Dermis microvascular lymphatic vessel endothelial cell (primary cell): ENCODE measurements around the gene PRR7. TPM values are rescaled to one million over a fixed set of nuclear protein-coding genes. Genes with fewer than 3 reads are reported as not detected.
"Not testable (repeated sequence)": the region's sequence is repeated elsewhere in the genome, so short reads cannot be mapped to it uniquely, and the experiment has no call there.

Experiments
- DNase-seq, 2 donors: peaks; one replicate each; pipeline versions ENCODE4 v3.0.0 to v3.0.0-alpha.2; 2010; ENCODE audit warnings: low read depth in 2 of 2
- total RNA-seq: library from RNA; depleted of rRNA; stranded (reverse); fragments of >200 nt; gene quantifications from 2 replicates; pipeline ENCODE4 v1.2.1, GENCODE V29; 2014

PRR7 gene
- 2.1 and 2.2 TPM in 2 replicates for total RNA-seq

- DNase-seq, result peak; percentile 28 to 72
Measured at GRCh38 chr5:177446200-177447065, at the start of gene PRR7. Gene PRR7 (plus strand): TSS chr5:177446814. CDS start chr5:177455068, 8,254 bp downstream.

GRCh38 chr5:177397875-177398390, 48.7 kb upstream of the PRR7 start:
- DNase-seq, result no peak

GRCh38 chr5:177399997-177400868, 46.4 kb upstream of the PRR7 start, which contains the start of gene PFN3:
Gene PFN3 (minus strand): TSS chr5:177400661. CDS start chr5:177400576, 85 bp downstream.
- peak; percentile 16 to 56 for DNase-seq

DNA sequence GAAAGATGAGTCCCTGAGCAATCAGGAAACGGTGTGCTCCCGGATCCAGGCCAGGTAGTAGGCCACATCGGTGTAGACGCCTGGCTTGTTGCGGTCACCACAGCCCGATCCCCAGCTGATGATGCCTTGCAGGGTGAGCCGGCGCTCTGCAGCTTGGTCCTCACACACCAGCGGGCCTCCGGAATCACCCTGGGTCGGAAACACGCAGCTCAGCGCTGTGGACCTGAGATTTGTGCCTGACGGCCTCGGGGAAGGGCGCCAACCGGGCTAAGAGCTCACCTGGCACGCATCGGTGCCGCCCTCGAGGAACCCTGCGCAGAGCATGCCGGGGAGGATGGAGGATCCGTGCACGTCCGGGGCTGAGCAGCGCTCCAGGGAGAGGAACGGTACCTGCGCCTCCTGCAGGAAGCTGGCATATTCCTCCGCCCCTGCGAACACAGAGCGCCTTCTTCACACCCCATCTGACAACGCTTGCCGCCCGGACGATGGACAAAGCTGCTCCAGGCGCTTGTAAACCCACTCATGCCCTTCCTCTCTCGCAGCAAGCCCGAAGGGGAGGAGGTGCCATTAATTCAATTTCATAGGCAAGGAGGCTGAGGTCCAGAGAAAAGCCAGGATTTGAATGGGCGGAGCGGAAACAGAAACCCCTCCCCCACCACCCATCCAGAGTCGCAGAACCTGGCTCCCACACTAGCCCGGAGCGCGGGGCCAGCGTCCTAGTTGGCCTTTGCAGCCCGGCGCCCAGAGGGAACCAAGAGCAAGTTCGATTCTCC, 44.2 kb upstream of the PRR7 start:
- peak in 1 of 2 donors; percentile 32 for DNase-seq

GRCh38 chr5:177403102-177403791, 43.4 kb upstream of the PRR7 start:
- no peak for DNase-seq

DNA sequence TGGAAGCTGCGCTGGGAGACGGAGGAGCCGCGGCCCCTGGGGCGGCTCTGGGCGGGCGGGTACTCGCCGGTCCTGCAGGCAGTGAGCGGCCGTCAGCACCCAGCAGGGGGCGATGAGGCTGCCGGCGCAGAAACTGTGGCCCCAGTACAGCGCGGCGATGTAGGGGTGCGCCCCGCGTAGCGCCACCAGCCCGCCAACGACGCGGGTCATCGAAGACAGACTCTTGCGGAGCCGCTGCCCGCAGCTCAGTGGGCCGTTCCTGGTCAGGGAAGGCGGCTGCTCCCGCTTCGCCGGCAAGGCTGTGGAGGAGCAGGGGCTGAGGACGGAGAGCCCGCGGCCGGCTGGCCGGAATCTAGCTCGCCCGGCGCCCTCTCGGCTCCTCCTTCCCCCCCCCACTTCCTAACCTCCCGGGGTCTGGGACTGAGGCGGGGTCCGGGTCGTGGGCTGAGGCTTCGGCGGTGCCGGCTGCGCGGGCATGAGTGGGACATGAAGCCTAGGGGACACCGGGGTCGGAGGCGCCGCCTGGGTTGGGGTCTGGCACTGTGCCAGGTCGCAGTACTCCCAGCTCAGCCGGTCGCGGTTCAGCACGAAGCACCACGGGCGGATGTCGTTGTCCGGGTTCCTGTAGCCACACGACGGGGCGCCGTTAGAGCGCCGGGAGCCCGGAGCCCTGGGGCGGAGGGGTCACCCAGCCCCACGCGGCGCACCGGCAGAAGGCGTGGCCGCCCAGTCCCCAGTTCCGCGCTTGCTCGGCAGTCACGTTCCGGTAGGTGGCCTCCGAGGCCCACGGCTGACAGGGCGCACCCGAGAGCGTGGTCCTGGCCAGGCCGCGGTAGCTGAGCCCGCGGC, 42.6 kb upstream of the PRR7 start:
- peak; percentile 64 to 82 for DNase-seq

DNA sequence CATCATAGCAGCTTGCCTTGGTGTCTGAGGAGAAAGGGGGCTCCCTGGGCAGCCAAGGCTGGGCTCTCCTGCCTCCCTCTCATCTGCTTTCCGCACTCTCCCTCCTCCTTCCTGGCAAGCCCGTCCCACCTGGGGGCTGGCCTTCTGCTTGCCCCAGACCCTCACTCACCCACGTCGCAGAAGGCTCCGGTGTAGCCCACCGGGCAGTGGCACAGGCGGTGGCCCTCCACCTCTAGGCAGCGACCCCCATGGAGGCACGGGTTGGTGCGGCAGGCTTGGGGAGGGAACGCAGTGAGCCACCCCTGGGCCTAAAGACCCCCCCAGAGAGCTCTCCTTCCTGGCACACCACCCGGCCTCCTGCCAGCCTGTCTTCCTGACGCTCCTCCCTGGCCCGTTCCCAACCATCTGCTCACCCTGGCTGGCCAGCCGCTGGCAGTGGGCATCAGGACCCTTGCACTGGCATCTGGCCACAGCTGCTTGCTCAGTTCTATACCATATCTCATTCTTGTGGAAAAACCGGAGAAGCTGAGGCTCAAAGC, 41.9 kb upstream of the PRR7 start:
- no peak for DNase-seq

- no peak for DNase-seq
Measured at GRCh38 chr5:177405312-177405711, 41.3 kb upstream of the PRR7 start.

GRCh38 chr5:177405805-177406204, 40.8 kb upstream of the PRR7 start:
- DNase-seq, result no peak

DNA sequence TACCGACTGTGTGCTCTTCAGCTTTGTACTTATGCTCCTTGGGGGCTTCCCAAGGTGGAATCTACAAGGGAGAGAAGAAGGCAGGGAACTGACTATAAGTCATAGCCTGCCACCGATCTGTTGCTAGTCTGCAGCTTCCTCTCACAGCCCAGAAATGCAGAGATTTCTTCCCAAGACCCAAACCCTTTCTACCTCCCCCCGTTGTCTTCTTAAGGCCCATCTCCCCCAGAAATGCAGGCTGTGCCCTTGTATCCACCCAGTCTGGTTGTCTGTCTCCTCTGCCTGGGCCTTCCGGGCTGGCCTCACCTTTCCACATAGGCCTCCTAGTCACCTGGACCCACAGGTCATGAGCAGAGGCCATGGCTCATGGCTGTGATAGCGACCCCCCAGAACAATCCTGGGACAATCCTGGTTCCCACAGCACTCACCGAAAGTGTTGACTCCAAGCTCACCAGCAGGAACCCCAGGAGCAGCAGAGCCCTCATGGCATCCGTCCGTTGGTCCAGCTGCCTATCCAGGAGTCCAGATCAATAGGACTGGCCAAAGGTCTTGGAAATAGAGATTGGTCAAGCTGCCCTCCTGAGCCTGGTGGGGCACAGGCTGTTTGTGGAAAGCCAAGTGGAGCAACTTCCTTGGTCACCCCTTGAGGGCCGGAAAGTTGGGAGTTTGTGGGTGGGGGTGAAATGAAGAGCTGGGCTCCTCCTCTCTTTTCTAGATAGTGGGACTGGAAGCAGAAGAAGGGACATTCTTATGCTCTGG, 37.4 kb upstream of the PRR7 start, which contains the start of gene F12:
F12 (minus strand) TSS at position 522 of the 759 bp plus-strand sequence; CDS start at position 485, 37 bp downstream.
- no peak for DNase-seq

DNA sequence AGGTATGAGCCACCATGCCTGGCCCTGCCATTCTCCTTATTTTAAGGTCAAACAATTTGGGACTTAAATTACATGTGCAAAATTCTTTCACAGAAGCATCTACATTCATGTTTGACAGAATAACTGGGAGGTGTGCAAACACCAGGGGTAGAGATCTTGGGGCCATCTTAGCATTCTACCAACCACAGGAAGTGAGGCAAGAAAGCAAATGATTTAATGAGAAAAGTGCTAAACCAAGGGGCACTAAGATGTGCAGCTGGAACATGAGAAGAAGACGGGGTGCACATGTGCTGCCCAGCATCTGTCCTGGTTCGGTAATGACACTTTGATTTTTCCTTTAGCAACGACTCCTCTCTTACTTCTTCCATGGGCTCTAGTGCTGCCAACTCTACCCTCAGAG, 36.0 kb upstream of the PRR7 start:
- no peak for DNase-seq

DNA sequence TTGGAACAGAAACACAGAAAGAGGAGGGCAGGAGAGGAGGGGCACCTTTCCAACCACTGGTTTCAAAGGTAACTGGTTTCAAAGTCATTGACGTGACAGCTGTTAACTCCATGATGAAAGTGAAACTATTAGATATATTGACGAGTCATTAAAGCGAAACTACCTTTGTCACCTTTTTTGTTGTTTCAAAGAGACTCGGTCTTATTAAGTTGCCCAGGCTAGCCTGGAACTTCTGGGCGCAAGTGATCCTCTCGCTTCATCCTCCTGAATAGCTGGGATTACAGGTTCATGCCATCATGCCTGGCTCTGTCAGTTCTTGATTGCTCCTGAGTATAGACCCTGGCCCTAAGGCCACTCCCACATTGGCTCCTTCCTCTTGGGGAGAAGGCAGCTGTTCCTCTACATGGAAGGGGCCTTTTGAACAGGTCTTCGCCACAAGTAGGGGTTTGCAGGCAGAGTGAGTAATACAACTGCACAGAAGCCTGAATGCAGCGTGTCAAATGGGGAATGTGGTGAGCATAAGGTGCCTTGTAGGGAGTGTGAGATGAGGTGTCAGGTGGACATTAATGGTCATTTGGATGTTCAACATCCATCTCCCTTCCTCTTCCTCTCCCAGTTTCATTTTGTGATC, 33.9 kb upstream of the PRR7 start:
- DNase-seq, result no peak

GRCh38 chr5:177414481-177414880, 32.1 kb upstream of the PRR7 start:
- no peak for DNase-seq

- DNase-seq, result not testable (repeated sequence)
Measured at GRCh38 chr5:177417081-177417480, 29.5 kb upstream of the PRR7 start.

DNA sequence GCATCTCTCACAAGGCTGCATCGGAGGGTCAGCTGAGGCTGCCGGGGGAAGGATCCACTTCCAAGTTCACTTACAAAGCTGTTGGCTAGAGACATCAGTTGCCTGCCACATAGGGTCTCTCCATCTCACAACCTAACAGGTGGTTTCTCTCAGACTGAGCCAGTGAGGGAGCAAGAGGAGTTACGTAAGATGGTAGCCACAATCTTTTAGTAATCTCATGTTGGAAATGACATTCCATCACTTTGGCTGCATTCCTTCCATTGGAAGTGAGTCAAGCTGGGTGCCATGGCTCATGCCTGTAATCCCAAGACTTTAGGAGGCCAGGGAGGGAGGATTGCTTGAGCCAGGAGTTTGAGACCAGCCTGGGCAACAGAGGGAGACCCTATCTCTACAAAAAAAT, 27.6 kb upstream of the PRR7 start:
- no peak for DNase-seq

DNA sequence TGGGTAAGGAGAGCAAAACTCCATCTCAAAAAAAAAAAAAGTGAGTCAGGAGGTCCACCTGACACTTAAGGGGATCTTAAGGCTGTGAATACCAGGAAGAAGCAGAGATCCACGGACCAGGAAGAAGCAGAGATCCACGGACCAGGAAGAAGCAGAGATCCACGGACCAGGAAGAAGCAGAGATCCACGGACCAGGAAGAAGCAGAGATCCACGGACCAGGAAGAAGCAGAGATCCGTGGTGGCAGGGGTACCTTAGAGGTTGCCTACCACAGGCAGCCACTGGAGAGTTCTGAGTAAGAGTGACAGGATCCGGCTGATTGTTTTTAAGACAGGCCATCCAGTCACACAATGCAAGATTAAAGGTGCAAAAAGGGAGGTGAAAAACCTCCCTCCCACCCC, 26.1 kb upstream of the PRR7 start:
- DNase-seq, result not testable (repeated sequence)

DNA sequence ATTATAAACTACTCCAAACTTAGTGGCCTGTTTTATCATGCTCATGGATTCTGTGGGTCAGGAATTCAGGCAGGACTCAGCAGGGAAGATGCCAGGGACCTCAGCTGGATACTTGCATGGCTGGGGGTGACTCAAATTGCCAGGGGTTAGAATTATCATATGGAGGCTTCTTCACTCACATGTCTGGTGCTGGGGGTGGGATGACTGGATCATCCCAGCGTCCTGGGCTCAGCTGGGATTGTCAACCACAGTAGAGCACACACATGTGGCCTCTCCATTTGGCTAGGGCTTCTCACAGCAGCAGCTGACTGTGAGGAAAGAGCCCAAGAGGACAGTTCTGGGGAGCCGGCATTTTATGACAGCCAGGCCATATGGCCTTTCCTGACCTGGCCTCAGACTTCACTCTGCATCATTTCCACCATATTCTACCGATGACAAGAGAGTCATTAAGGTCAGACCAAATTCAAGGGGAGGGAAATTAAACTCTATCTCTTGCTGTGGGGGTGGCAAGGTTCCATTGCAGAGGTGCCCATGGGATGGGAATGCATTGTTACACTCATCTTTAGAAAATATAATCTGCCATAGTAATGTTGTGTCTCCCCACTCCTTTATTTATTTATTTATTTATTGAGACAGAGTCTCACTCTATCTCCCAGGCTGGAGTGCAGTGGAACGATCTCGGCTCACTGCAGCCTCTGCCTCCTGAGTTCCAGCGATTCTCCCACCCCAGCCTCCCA, 25.4 kb upstream of the PRR7 start:
- DNase-seq, result no peak
